T-cell (primary cell): Measurements from ENCODE around the gene ABCD2. TPM values are rescaled to one million over a fixed set of nuclear protein-coding genes. Genes with fewer than 3 reads are reported as not detected.
"Not testable (repeated sequence)": the region's sequence is repeated elsewhere in the genome, so short reads cannot be mapped to it uniquely, and the experiment has no call there.

ENCODE experiments used
- ATAC-seq, 4 experiments: fragments of 200-7000 bp in 3 of 4; fragments of 150-1000 bp in 1 of 4; cut with Tn5 transposase; replicated peaks in 1 of 4; 1 replicate in 3 of 4; 2 replicates in 1 of 4; pipeline ENCODE4 v1.10.0; 2021; ENCODE audit warnings: moderate library complexity in 3 of 4, mild to moderate bottlenecking in 2 of 4, moderate number of reproducible peaks in 1 of 4
- CTCF ChIA-PET, 2 donors: fragments of 300-600 bp; sonication (Branson Sonifier 250); formaldehyde crosslinking; loops; one replicate each; lab custom pipeline; 2022; ENCODE audit warnings: antibody characterized with exemption in 2 of 2; lab: Charles Lee
- POLR2A ChIA-PET, 2 donors: fragments of 300-600 bp; sonication (Branson Sonifier 250); formaldehyde crosslinking; loops; one replicate each; lab custom pipeline; 2022; ENCODE audit warnings: antibody characterized with exemption in 2 of 2; lab: Charles Lee
- DNase-seq, 35 experiments: peaks; one replicate each; pipeline versions ENCODE4 v3.0.0 to v3.0.0-alpha.2; 2013 to 2023
- H3K27ac ChIP-seq: one replicate; pipeline ENCODE4 v1.5.1; 2013; ENCODE audit warnings: low read length
- H3K27me3 ChIP-seq, 2 experiments: replicated peaks in 1 of 2; 1 replicate in 1 of 2; 2 replicates in 1 of 2; pipeline versions ENCODE4 v1.6.1 to v1.7.0; 2013; ENCODE audit warnings: low read length in 1 of 2, mixed read lengths in 1 of 2; ENCODE audit not compliant: control insufficient read depth in 2 of 2, insufficient read depth in 2 of 2; ENCODE audit errors: extremely low read depth in 1 of 2
- H3K36me3 ChIP-seq, 2 donors: 1 replicate in 1 of 2; 2 replicates in 1 of 2; pipeline versions ENCODE4 v1.6.1 to v1.7.0; 2013; ENCODE audit warnings: low read length in 1 of 2; ENCODE audit not compliant: control insufficient read depth in 2 of 2, insufficient read depth in 1 of 2; ENCODE audit errors: extremely low read depth in 1 of 2
- H3K4me1 ChIP-seq, 2 experiments: 1 replicate in 1 of 2; 2 replicates in 1 of 2; pipeline versions ENCODE4 v1.6.1 to v1.7.0; 2013; ENCODE audit warnings: low read length in 2 of 2, mixed read lengths in 1 of 2; ENCODE audit not compliant: insufficient read depth in 2 of 2, control insufficient read depth in 1 of 2; ENCODE audit errors: extremely low read depth in 1 of 2
- H3K4me3 ChIP-seq, 2 donors: 1 replicate in 1 of 2; 2 replicates in 1 of 2; pipeline versions ENCODE4 v1.5.1 to v1.7.0; 2013; ENCODE audit warnings: mild to moderate bottlenecking in 2 of 2, low read length in 1 of 2, moderate library complexity in 1 of 2; ENCODE audit not compliant: control insufficient read depth in 1 of 2; ENCODE audit errors: extremely low read depth in 1 of 2
- H3K9me3 ChIP-seq: 2 replicates; pipeline ENCODE4 v1.7.0; 2013
- H3K27ac Mint-ChIP-seq, 2 donors: one replicate each; pipeline ENCODE4 v1.8.0; 2020 to 2021; ENCODE audit warnings: mild to moderate bottlenecking in 2 of 2, mixed read lengths in 2 of 2
- H3K27me3 Mint-ChIP-seq, 2 donors: one replicate each; pipeline ENCODE4 v1.8.0; 2021 to 2022; ENCODE audit warnings: mixed read lengths in 2 of 2
- H3K36me3 Mint-ChIP-seq: one replicate; pipeline ENCODE4 v1.8.0; 2021; ENCODE audit warnings: mixed read lengths
- H3K4me1 Mint-ChIP-seq, 3 donors: one replicate each; pipeline ENCODE4 v1.8.0; 2020 to 2022; ENCODE audit warnings: mixed read lengths in 3 of 3, mild to moderate bottlenecking in 1 of 3
- H3K4me3 Mint-ChIP-seq, 3 donors: one replicate each; pipeline ENCODE4 v1.8.0; 2020 to 2022; ENCODE audit warnings: mild to moderate bottlenecking in 3 of 3, mixed read lengths in 3 of 3, moderate library complexity in 3 of 3
- H3K9me3 Mint-ChIP-seq, 3 donors: one replicate each; pipeline ENCODE4 v1.8.0; 2020 to 2022; ENCODE audit warnings: mixed read lengths in 3 of 3
- WGBS: methylation state at CpG from one replicate; pipeline ENCODE4 v1.1.5; 2013; ENCODE audit warnings: missing lambda C conversion rate; ENCODE audit not compliant: insufficient coverage; 5-methylcytosine and 5-hydroxymethylcytosine counted together
- total RNA-seq, 35 experiments: library from RNA in 6 of 35; stranded (reverse) in 6 of 35; fragments of 120-200 nt in 1 of 35; gene quantifications; one replicate each; pipeline versions ENCODE4 v1.2.1 to v1.2.4 and lab custom pipeline; 2013 to 2026

ABCD2 gene
- total RNA-seq, 5 donors from 2014 or later (not counting 1 experiment from before 2014, with no cell fraction given), result 10.9 to 16.8 (median 14.7) TPM

- Histone ChIP-seq H3K27me3 (no peaks in the 10 kb centered on the region), H3K27ac (no peak overlapping the region), H3K36me3 (peaks cover 0 to 37% of the 10 kb centered on the region in 2 donors), H3K4me3 (no peak overlapping the region), H3K9me3 (peaks cover 3% of the 10 kb centered on the region), H3K4me1 (no peaks in the 10 kb centered on the region)
- peaks cover 78% of the 10 kb centered on the region for H3K36me3 Mint-ChIP-seq
- no peak for ATAC-seq
- WGBS, result no CpG with 5 or more reads among the region's 4 CpGs
- no peaks in the 10 kb centered on the region for H3K4me1 Mint-ChIP-seq
- POLR2A ChIA-PET, result no interaction called here
- H3K4me3 Mint-ChIP-seq, result no peak overlapping the region
- H3K27ac Mint-ChIP-seq, result no peak overlapping the region
- peaks cover 7 to 17% (median 7%) of the 10 kb centered on the region in 3 donors for H3K9me3 Mint-ChIP-seq
- CTCF ChIA-PET, result no interaction called here
- H3K27me3 Mint-ChIP-seq, result no peaks in the 10 kb centered on the region
- no peak for DNase-seq
Observed at GRCh38 chr12:39571351-39571750, 48.3 kb downstream of the ABCD2 start.

- Mint-ChIP-seq H3K4me1 (no peaks in the 10 kb centered on the region), H3K27ac (no peak overlapping the region), H3K27me3 (no peaks in the 10 kb centered on the region), H3K36me3 (peaks cover 49% of the 10 kb centered on the region), H3K4me3 (no peak overlapping the region), H3K9me3 (peaks cover under 1 to 5% (median 1%) of the 10 kb centered on the region in 3 donors)
- CTCF ChIA-PET, result interaction anchor here in 1 of 2 donors (0.5 kb wide), 1 partner anchor 233 kb away, joined by 3 read pairs; no protein-coding TSS in a partner anchor
- POLR2A ChIA-PET, result no interaction called here
- DNase-seq (no peak), ATAC-seq (no peak)
- no peaks in the 10 kb centered on the region for H3K27me3 ChIP-seq
- H3K9me3 ChIP-seq, result no peaks in the 10 kb centered on the region
- H3K4me3 ChIP-seq, result no peak overlapping the region
- no peak overlapping the region for H3K27ac ChIP-seq
- no peaks in the 10 kb centered on the region for H3K4me1 ChIP-seq
- peaks cover 4 to 30% of the 10 kb centered on the region in 2 donors for H3K36me3 ChIP-seq
Observed at GRCh38 chr12:39553476-39553875, 66.1 kb downstream of the ABCD2 start.

DNA sequence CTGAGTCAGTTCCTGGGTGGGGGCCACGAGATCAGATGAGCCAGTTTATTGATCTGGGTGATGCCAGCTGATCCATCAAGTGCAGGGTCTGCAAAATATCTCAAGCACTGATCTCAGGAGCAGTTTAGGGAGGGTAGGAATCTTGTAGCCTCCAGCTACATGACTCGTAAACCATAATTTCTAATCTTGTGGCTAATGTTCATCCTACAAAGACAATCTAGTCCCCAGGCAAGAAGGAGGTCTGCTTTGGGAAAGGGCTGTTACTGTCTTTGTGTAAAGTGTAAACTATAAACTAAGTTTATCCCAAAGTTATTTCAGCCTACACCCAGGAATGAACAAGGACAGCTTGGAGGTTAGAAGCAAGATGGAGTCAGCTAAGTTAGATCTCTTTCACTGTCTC lies 75.4 kb downstream of the ABCD2 start:
- H3K4me3 Mint-ChIP-seq, H3K27me3 Mint-ChIP-seq, ATAC-seq, H3K27me3 ChIP-seq, H3K27ac Mint-ChIP-seq, H3K4me1 ChIP-seq, H3K36me3 ChIP-seq, H3K27ac ChIP-seq, CTCF ChIA-PET, H3K4me3 ChIP-seq, POLR2A ChIA-PET, DNase-seq, H3K9me3 ChIP-seq, H3K4me1 Mint-ChIP-seq, H3K9me3 Mint-ChIP-seq: not testable (repeated sequence)
- H3K36me3 Mint-ChIP-seq, result peaks cover 14% of the 10 kb centered on the region
- WGBS, result 33% methylated on average over 1 of the region's 2 CpGs

GRCh38 chr12:39541471-39541870 lies 78.1 kb downstream of the ABCD2 start:
- no peak for DNase-seq
- no peak for ATAC-seq
- Mint-ChIP-seq H3K27me3 (no peaks in the 10 kb centered on the region), H3K4me1 (no peaks in the 10 kb centered on the region), H3K27ac (no peak overlapping the region), H3K4me3 (no peak overlapping the region), H3K9me3 (no peaks in the 10 kb centered on the region), H3K36me3 (peaks cover 22% of the 10 kb centered on the region)
- POLR2A ChIA-PET, result no interaction called here
- H3K36me3 ChIP-seq, result no peaks in the 10 kb centered on the region
- H3K27me3 ChIP-seq, result no peaks in the 10 kb centered on the region
- no peaks in the 10 kb centered on the region for H3K9me3 ChIP-seq
- H3K4me1 ChIP-seq, result no peaks in the 10 kb centered on the region
- CTCF ChIA-PET, result no interaction called here
- WGBS, result no CpG with 5 or more reads among the region's 2 CpGs
- H3K27ac ChIP-seq, result no peak overlapping the region
- H3K4me3 ChIP-seq, result no peak overlapping the region

DNA sequence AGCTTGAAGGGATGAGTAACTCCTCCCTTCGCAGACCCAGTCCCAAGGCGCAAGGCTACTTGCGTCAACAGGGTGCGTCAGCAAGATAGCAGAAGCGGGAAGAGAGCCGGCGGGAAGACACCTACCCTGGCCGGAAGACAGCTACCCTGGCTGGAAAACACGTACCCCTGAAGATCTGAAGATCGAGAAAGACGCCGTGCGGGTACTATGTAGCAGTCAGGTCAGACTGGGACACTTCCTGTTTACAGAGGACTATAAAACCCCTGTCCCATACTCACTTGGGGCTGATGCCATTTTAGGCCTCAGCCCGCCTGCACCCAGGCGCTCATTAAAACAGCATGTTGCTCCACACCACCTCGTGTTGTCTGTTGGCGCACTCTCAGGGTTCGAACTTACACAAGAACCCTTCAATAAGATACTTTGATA lies 80.9 kb downstream of the ABCD2 start:
- Histone ChIP-seq H3K9me3 (no peaks in the 10 kb centered on the region), H3K27me3 (no peaks in the 10 kb centered on the region), H3K36me3 (no peaks in the 10 kb centered on the region), H3K4me1 (no peaks in the 10 kb centered on the region), H3K4me3 (no peak overlapping the region), H3K27ac (no peak overlapping the region)
- Mint-ChIP-seq H3K27me3 (no peaks in the 10 kb centered on the region), H3K36me3 (peaks cover 18% of the 10 kb centered on the region), H3K4me1 (no peaks in the 10 kb centered on the region), H3K27ac (no peak overlapping the region), H3K9me3 (no peaks in the 10 kb centered on the region), H3K4me3 (no peak overlapping the region)
- ATAC-seq (no peak), DNase-seq (no peak)
- ChIA-PET CTCF (no interaction called here), POLR2A (no interaction called here)
- 97% methylated on average over 13 of the region's 18 CpGs for WGBS

DNA sequence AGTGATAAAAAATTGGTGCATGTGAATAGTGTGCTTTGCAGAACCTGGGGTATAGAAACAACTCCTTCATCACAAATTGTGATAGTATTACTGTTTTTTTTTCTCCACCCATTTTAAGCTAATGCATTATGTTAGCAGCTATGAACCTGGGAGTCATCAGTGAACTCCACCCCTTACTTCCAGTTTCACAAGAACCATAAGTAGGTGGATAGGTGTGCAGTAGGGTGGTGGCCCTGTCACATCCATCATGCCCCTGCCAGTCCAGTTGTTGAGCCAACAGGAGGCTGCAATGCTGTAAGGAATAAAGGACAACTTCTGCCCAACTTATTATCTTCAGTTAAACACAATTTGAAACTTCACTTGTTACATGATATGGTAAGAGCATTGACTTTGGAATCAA lies 85.7 kb downstream of the ABCD2 start:
- DNase-seq (no peak), ATAC-seq (no peak)
- H3K4me1 Mint-ChIP-seq, result no peaks in the 10 kb centered on the region
- CTCF ChIA-PET, result interaction anchor here in 1 of 2 donors (1.1 kb wide), 1 partner anchor 126 kb away, joined by 3 read pairs; no protein-coding TSS in a partner anchor
- H3K4me1 ChIP-seq, result no peaks in the 10 kb centered on the region
- H3K4me3 ChIP-seq, result no peak overlapping the region
- no peaks in the 10 kb centered on the region for H3K27me3 Mint-ChIP-seq
- no peak overlapping the region for H3K27ac Mint-ChIP-seq
- H3K36me3 ChIP-seq, result no peaks in the 10 kb centered on the region
- H3K9me3 Mint-ChIP-seq, result no peaks in the 10 kb centered on the region
- POLR2A ChIA-PET, result no interaction called here
- no peak overlapping the region for H3K27ac ChIP-seq
- H3K27me3 ChIP-seq, result no peaks in the 10 kb centered on the region
- no peaks in the 10 kb centered on the region for H3K9me3 ChIP-seq
- peaks cover 21% of the 10 kb centered on the region for H3K36me3 Mint-ChIP-seq
- H3K4me3 Mint-ChIP-seq, result no peak overlapping the region

DNA sequence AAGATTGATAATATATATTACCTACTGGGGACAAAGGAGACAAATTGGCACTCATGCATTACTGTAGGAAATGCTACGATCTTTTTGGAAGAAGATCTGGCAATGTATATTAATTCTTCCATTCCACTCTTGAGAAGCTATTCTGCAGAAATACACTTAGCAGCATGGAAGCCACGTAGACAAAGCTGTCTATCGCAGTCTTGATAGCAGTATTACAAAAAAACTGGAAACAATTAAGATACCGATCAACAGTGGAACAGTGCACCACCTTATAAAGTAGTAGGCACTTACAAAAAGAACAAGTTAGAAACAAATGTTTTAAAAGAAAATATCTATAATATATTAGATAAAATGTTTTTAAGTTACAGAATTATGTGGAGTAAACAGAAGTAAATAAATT lies 87.2 kb downstream of the ABCD2 start:
- ChIA-PET CTCF (no interaction called here), POLR2A (no interaction called here)
- H3K4me1 Mint-ChIP-seq, result no peaks in the 10 kb centered on the region
- DNase-seq (no peak), ATAC-seq (no peak)
- no peak overlapping the region for H3K4me3 Mint-ChIP-seq
- H3K4me3 ChIP-seq, result no peak overlapping the region
- H3K27me3 ChIP-seq, result no peaks in the 10 kb centered on the region
- no peak overlapping the region for H3K27ac Mint-ChIP-seq
- no peaks in the 10 kb centered on the region for H3K9me3 ChIP-seq
- no peaks in the 10 kb centered on the region for H3K36me3 ChIP-seq
- peaks cover 2 to 5% (median 2%) of the 10 kb centered on the region in 3 donors for H3K9me3 Mint-ChIP-seq
- no CpG with 5 or more reads among the region's 4 CpGs for WGBS
- H3K36me3 Mint-ChIP-seq, result peaks cover 24% of the 10 kb centered on the region
- H3K27ac ChIP-seq, result no peak overlapping the region
- H3K27me3 Mint-ChIP-seq, result no peaks in the 10 kb centered on the region
- H3K4me1 ChIP-seq, result no peaks in the 10 kb centered on the region
